ENCODE results near the gene PACRG. TPM values are rescaled to one million over a fixed set of nuclear protein-coding genes. Genes with fewer than 3 reads are reported as not detected.

The PACRG gene
- total and polyA plus RNA-seq, 10 of the 15 experiments (the other 5 are each of a cell fraction or from before 2014, with no cell fraction given), result not detected

GRCh38 chr6:163310096-163310972, 582.6 kb downstream of the PACRG start:
- FAIRE-seq (no peak), DNase-seq (ENCODE audit: low read depth, low spot score) (no peak), ATAC-seq (no peak)
- H2AFZ ChIP-seq (ENCODE audit: control insufficient read depth, low read depth, low read length), result no peak overlapping the region
- intact Hi-C loops (cut with micrococcal nuclease; ENCODE audit: unreplicated experiment) (no loop called here), in situ Hi-C loops (cut with MboI) (no loop called here)
- H3K9ac ChIP-seq (ENCODE audit: control insufficient read depth, insufficient read depth, low read length), result no peak overlapping the region
- no TSS peak for BruUV-seq (replicated peaks)
- ChIA-PET RAD21 (ENCODE audit: unreplicated experiment) (no interaction called here), CTCF (no interaction called here), SMC1A (ENCODE audit: uncharacterized antibody, unreplicated experiment) (interaction anchor here (0.6 kb wide), 1 partner anchor 29 kb away, joined by 3 read pairs; no protein-coding TSS in a partner anchor), POLR2A (no interaction called here)
- H3K9me3 ChIP-seq (replicated peaks; ENCODE audit: control insufficient read depth, insufficient read depth, low read length), result no peaks in the 10 kb centered on the region
- H3K27me3 ChIP-seq (replicated peaks in 1 of 2; ENCODE audit: control insufficient read depth in 2 of 2, insufficient read depth in 2 of 2, low read length in 1 of 2), result no peaks in the 10 kb centered on the region; a peak in 1 of 4 replicates
- H3K4me3 ChIP-seq, result no peak overlapping the region
- WGBS (ENCODE audit: insufficient coverage, insufficient replicate concordance, low lambda C conversion rate, missing lambda C conversion rate), result 72% methylated on average over 44 of the region's 44 CpGs
- H3K27ac ChIP-seq (ENCODE audit: control insufficient read depth, insufficient read depth), result no peak overlapping the region
- no peaks in the 10 kb centered on the region for H4K20me1 ChIP-seq (ENCODE audit: control insufficient read depth, insufficient read depth)
- H3K4me1 ChIP-seq (ENCODE audit: control insufficient read depth, insufficient read depth, low read length), result no peaks in the 10 kb centered on the region
- no peak for TF ChIP-seq NR2C1 (IDR thresholded peaks at IDR 0.05)
- no peak for TF ChIP-seq RFX5 (IDR thresholded peaks at IDR 0.05; ENCODE audit: low read depth, low read length)
- no peak for TF ChIP-seq JUND (IDR thresholded peaks at IDR 0.05; ENCODE audit: low read depth, low read length)
- no peak for TF ChIP-seq SMC3 (IDR thresholded peaks at IDR 0.05; ENCODE audit: borderline replicate concordance, low read length)
- no peak for TF ChIP-seq EED (IDR thresholded peaks at IDR 0.05; ENCODE audit: low read depth)
- TF ChIP-seq CHD2 (IDR thresholded peaks at IDR 0.05; ENCODE audit: borderline replicate concordance, low read depth, low read length), result no peak
- no peaks in the 10 kb centered on the region for H3K79me2 ChIP-seq (ENCODE audit: control insufficient read depth, insufficient read depth, low read length)
- no peak overlapping the region for H3K4me2 ChIP-seq (ENCODE audit: control insufficient read depth, insufficient read depth)
- H3K36me3 ChIP-seq (ENCODE audit: control insufficient read depth in 2 of 2, insufficient read depth in 2 of 2, low read length in 1 of 2), result no peaks in the 10 kb centered on the region

GRCh38 chr6:163310973-163311383, 583.2 kb downstream of the PACRG start:
- ChIA-PET RAD21 (ENCODE audit: unreplicated experiment) (no interaction called here), POLR2A (no interaction called here)
- TF ChIP-seq KDM1A (IDR thresholded peaks at IDR 0.05; ENCODE audit: borderline replicate concordance) (no peak), DPF2 (IDR thresholded peaks at IDR 0.05) (no peak), SPI1 (IDR thresholded peaks at IDR 0.05; ENCODE audit: borderline replicate concordance, insufficient read depth, low read depth, low read length) (no peak), NFYA (IDR thresholded peaks at IDR 0.05; ENCODE audit: borderline replicate concordance, low read depth, low read length) (no peak), POLR2AphosphoS5 (IDR thresholded peaks at IDR 0.05; ENCODE audit: low read length) (no peak), NR2C2 (IDR thresholded peaks at IDR 0.05; ENCODE audit: borderline replicate concordance, control insufficient read depth, insufficient read length, low read depth) (no peak), CBX3 (IDR thresholded peaks at IDR 0.05; ENCODE audit: borderline replicate concordance, low read depth) (no peak), ELK1 (IDR thresholded peaks at IDR 0.05; ENCODE audit: low read depth, low read length) (no peak), ATF3 (IDR thresholded peaks at IDR 0.05; ENCODE audit: borderline replicate concordance, extremely low read depth, low read depth, low read length) (no peak)
- TF ChIP-seq, protein P1, sequence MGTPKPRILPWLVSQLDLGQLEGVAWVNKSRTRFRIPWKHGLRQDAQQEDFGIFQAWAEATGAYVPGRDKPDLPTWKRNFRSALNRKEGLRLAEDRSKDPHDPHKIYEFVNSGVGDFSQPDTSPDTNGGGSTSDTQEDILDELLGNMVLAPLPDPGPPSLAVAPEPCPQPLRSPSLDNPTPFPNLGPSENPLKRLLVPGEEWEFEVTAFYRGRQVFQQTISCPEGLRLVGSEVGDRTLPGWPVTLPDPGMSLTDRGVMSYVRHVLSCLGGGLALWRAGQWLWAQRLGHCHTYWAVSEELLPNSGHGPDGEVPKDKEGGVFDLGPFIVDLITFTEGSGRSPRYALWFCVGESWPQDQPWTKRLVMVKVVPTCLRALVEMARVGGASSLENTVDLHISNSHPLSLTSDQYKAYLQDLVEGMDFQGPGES (IDR thresholded peaks at IDR 0.05), result no peak

More at GRCh38 chr6:163310973-163311383, 583.2 kb downstream of the PACRG start:
- Histone ChIP-seq H4K20me1 (ENCODE audit: control insufficient read depth, insufficient read depth) (no peaks in the 10 kb centered on the region), H3K4me3 (no peak overlapping the region), H3K27ac (ENCODE audit: control insufficient read depth, insufficient read depth) (no peak overlapping the region), H3K4me1 (ENCODE audit: control insufficient read depth, insufficient read depth, low read length) (no peaks in the 10 kb centered on the region), H3K79me2 (ENCODE audit: control insufficient read depth, insufficient read depth, low read length) (no peaks in the 10 kb centered on the region), H3K27me3 (replicated peaks in 1 of 2; ENCODE audit: control insufficient read depth in 2 of 2, insufficient read depth in 2 of 2, low read length in 1 of 2) (no peaks in the 10 kb centered on the region; a peak in 2 of 4 replicates), H3K36me3 (ENCODE audit: control insufficient read depth in 2 of 2, insufficient read depth in 2 of 2, low read length in 1 of 2) (no peaks in the 10 kb centered on the region), H3K4me2 (ENCODE audit: control insufficient read depth, insufficient read depth) (no peak overlapping the region), H2AFZ (ENCODE audit: control insufficient read depth, low read depth, low read length) (no peak overlapping the region), H3K9ac (ENCODE audit: control insufficient read depth, insufficient read depth, low read length) (no peak overlapping the region), H3K9me3 (replicated peaks; ENCODE audit: control insufficient read depth, insufficient read depth, low read length) (no peaks in the 10 kb centered on the region)
- in situ Hi-C loops (cut with MboI), result no loop called here
- ATAC-seq (no peak), FAIRE-seq (no peak), DNase-seq (ENCODE audit: low read depth, low spot score) (no peak)
- intact Hi-C loops (cut with micrococcal nuclease; ENCODE audit: unreplicated experiment), result no loop called here
- 50% methylated on average over 2 of the region's 2 CpGs for WGBS (ENCODE audit: insufficient coverage, insufficient replicate concordance, low lambda C conversion rate, missing lambda C conversion rate)
- CTCF ChIA-PET, result no interaction called here
- no TSS peak for BruUV-seq (replicated peaks)
- SMC1A ChIA-PET (ENCODE audit: uncharacterized antibody, unreplicated experiment), result interaction anchor here (0.6 kb wide), 1 partner anchor 29 kb away, joined by 3 read pairs; no protein-coding TSS in a partner anchor
